LNCaP clone FGC (cell line): ENCODE measurements around the gene CBR3.

Source experiments
- DNase-seq: peaks from one replicate; pipeline ENCODE4 v3.0.0-alpha.2; 2011; ENCODE audit warnings: low read depth
- H3K4me3 ChIP-seq: 2 replicates; pipeline ENCODE4 v1.5.1; 2011; ENCODE audit warnings: mild to moderate bottlenecking, low read depth, low read length, control low read depth
- CTCF ChIP-seq: IDR thresholded peaks from 2 replicates; pipeline ENCODE4 v1.5.1; 2012; ENCODE audit warnings: mild to moderate bottlenecking; ENCODE audit not compliant: control insufficient read depth, insufficient read depth; ENCODE audit errors: extremely low read depth

The CBR3 gene

GRCh38 chr21:36117286-36117741 is 17.6 kb upstream of the CBR3 start:
- peak; percentile 43 for DNase-seq
- no peak overlapping the region for H3K4me3 ChIP-seq
- TF ChIP-seq CTCF = no peak

- no peak for TF ChIP-seq CTCF
- no peak overlapping the region for H3K4me3 ChIP-seq
- DNase-seq = no peak
Observed at GRCh38 chr21:36120304-36120888, 14.5 kb upstream of the CBR3 start.

- no peak for DNase-seq
- no peak overlapping the region for H3K4me3 ChIP-seq
- peak; percentile 48 for TF ChIP-seq CTCF
Observed at GRCh38 chr21:36122977-36123376, 11.9 kb upstream of the CBR3 start.

GRCh38 chr21:36124395-36124794 is 10.5 kb upstream of the CBR3 start:
- H3K4me3 ChIP-seq = no peak overlapping the region
- DNase-seq = no peak
- no peak for TF ChIP-seq CTCF

GRCh38 chr21:36125512-36126207 is 9.2 kb upstream of the CBR3 start:
- H3K4me3 ChIP-seq = no peak overlapping the region
- TF ChIP-seq CTCF = peak; percentile 89
- DNase-seq = no peak

- TF ChIP-seq CTCF = no peak
- peak; percentile 73 for DNase-seq
- H3K4me3 ChIP-seq = no peak overlapping the region
Observed at GRCh38 chr21:36126208-36126565, 8.7 kb upstream of the CBR3 start.
